ENCODE data around the gene HRH3.

DNA sequence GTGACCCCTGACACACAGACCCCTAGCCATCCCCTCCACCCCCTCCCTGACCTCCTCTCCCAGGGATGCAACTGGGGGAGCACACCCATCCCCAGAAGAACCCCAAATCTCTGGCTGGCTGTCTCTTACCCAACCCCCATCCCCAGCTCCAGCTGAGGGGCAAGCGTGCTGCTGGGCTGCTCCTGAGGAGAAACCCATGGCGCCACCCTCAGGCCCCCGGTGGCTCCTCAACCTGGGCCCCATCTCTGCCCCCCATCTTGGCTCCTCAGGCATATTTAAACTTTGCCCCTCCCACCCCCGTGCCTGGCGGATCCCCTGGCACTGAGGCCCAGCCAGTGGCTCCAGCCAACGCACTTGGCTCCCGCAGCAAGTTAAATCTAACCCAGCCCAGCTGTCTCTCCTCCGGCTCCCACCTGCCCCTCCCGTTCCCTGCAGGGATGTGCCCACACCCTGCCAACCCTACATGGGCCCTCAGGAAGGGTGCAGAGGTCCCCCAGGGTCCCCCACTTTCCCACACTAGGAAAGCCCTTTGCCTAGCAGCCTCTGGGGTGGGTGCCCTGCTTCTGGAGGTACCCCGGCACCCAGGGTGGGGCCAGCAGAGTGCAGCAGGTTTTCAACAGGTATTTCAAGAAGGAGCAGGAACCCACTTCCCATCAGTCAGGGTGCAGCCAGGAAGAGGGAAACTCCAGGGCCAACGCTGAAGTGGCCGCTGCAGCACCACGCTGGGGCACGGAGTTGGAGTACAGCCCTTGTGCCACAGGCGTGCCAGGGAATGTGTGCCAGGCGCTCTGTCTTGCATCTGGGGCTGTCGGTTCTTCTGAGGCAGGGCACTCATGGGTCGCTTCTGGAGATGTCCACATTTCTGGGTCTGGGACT is 12.9 kb upstream of the HRH3 start:
- TF ChIP-seq L3MBTL2 (conservative IDR thresholded peaks at IDR 0.05) (no peak), BHLHE40 (IDR thresholded peaks at IDR 0.05; ENCODE audit: borderline replicate concordance) (no peak), ZNF384 (IDR thresholded peaks at IDR 0.05) (no peak), NFRKB (IDR thresholded peaks at IDR 0.05) (no peak), LEF1 (IDR thresholded peaks at IDR 0.05; ENCODE audit: borderline replicate concordance) (no peak), FOXK2 (IDR thresholded peaks at IDR 0.05) (no peak), SP1 (IDR thresholded peaks at IDR 0.05) (no peak), ELF4 (IDR thresholded peaks at IDR 0.05) (no peak)

All from HEK293T (cell line).